Neural cell (in vitro differentiated cells): ENCODE results near the gene PRKD1. TPM values are rescaled to one million over a fixed set of nuclear protein-coding genes. Genes with fewer than 3 reads are reported as not detected.

Experiments used
- H2AFZ ChIP-seq: fragments of 200-600, 300-800 bp; sonication (generic), shearing (Covaris generic); 2 replicates; pipeline ENCODE4 v1.6.0; 2014; ENCODE audit warnings: low read depth, mild to moderate bottlenecking, antibody characterized with exemption, low read length, moderate library complexity
- H3F3A ChIP-seq: fragments of 200-600 bp; shearing (Covaris generic); 2 replicates; pipeline ENCODE4 v1.6.1; 2016; ENCODE audit warnings: mild to moderate bottlenecking, moderate library complexity, mixed read lengths, antibody characterized with exemption, low read length; ENCODE audit not compliant: insufficient read depth, poor library complexity, severe bottlenecking
- H3K27ac ChIP-seq: fragments of 200-600, 300-800 bp; sonication (generic), shearing (Covaris generic); 2 replicates; pipeline ENCODE4 v1.5.1; 2014; ENCODE audit warnings: mild to moderate bottlenecking, low read length, moderate library complexity
- H3K27me3 ChIP-seq: fragments of 300-800, 200-600 bp; sonication (generic), shearing (Covaris generic); 2 replicates; pipeline ENCODE4 v1.6.0; 2014; ENCODE audit warnings: mild to moderate bottlenecking, low read depth, low read length, moderate library complexity; ENCODE audit not compliant: insufficient read depth
- H3K36me3 ChIP-seq: fragments of 300-800, 200-600 bp; sonication (generic), shearing (Covaris generic); 2 replicates; pipeline ENCODE4 v1.5.1; 2014; ENCODE audit warnings: mild to moderate bottlenecking, antibody characterized with exemption, low read length, moderate library complexity; ENCODE audit not compliant: insufficient read depth
- H3K4me2 ChIP-seq: fragments of 300-800, 200-600 bp; sonication (generic), shearing (Covaris generic); 2 replicates; pipeline ENCODE4 v1.6.0; 2014; ENCODE audit warnings: mild to moderate bottlenecking, low read length
- H3K4me3 ChIP-seq: fragments of 300-800, 200-600 bp; sonication (generic), shearing (Covaris generic); 2 replicates; pipeline ENCODE4 v1.5.1; 2014; ENCODE audit warnings: mild to moderate bottlenecking, low read length, moderate library complexity
- H3K79me2 ChIP-seq: fragments of 200-600 bp; shearing (Covaris generic); replicated peaks from 2 replicates; pipeline ENCODE4 v1.6.0; 2014; ENCODE audit warnings: mild to moderate bottlenecking, low read length, moderate library complexity; ENCODE audit not compliant: insufficient read depth
- H3K9ac ChIP-seq: fragments of 300-800, 200-600 bp; sonication (generic), shearing (Covaris generic); 2 replicates; pipeline ENCODE4 v1.6.1; 2016; ENCODE audit warnings: mild to moderate bottlenecking, low read length, mixed read lengths
- H3K9me2 ChIP-seq: fragments of 200-600 bp; shearing (Covaris generic); 2 replicates; pipeline ENCODE4 v1.6.1; 2016; ENCODE audit warnings: mild to moderate bottlenecking, low read length, mixed read lengths; ENCODE audit not compliant: insufficient read depth
- H3K9me3 ChIP-seq: fragments of 200-600, 300-800 bp; sonication (generic), shearing (Covaris generic); 2 replicates; pipeline ENCODE4 v1.6.1; 2016; ENCODE audit warnings: mild to moderate bottlenecking, mixed run types, low read length, moderate library complexity, mixed read lengths
- H4K20me1 ChIP-seq: fragments of 200-600 bp; shearing (Covaris generic); 2 replicates; pipeline ENCODE4 v1.6.1; 2016; ENCODE audit warnings: mild to moderate bottlenecking, mixed run types; ENCODE audit not compliant: insufficient read depth
- EP300 ChIP-seq: fragments of 450-650 bp; conservative IDR thresholded peaks from 2 replicates; pipeline ENCODE4 v1.6.1; 2014; ENCODE audit warnings: antibody characterized with exemption, mild to moderate bottlenecking, moderate library complexity; ENCODE audit not compliant: poor library complexity, severe bottlenecking
- EZH2 ChIP-seq: fragments of 200-600, 300-800 bp; shearing (Covaris generic), sonication (generic); IDR thresholded peaks from 2 replicates; pipeline ENCODE4 v1.6.1; 2014; ENCODE audit warnings: antibody characterized with exemption, low read length, borderline replicate concordance, mild to moderate bottlenecking; ENCODE audit not compliant: insufficient read depth, poor library complexity, severe bottlenecking
- MXI1 ChIP-seq: fragments of 450-650 bp; conservative IDR thresholded peaks from 2 replicates; pipeline ENCODE4 v1.6.1; 2014; ENCODE audit warnings: antibody characterized with exemption, mild to moderate bottlenecking; ENCODE audit not compliant: poor library complexity, severe bottlenecking
- POLR2AphosphoS5 ChIP-seq: IDR thresholded peaks from 2 replicates; pipeline ENCODE4 v1.6.1; 2012
- RAD21 ChIP-seq: fragments of 450-650 bp; conservative IDR thresholded peaks from 2 replicates; pipeline ENCODE4 v1.6.1; 2014; ENCODE audit warnings: antibody characterized with exemption, mild to moderate bottlenecking, moderate library complexity
- SMC3 ChIP-seq: fragments of 450-650 bp; conservative IDR thresholded peaks from 2 replicates; pipeline ENCODE4 v1.6.1; 2014; ENCODE audit warnings: antibody characterized with exemption, mild to moderate bottlenecking, moderate library complexity; ENCODE audit not compliant: poor library complexity
- TAF1 ChIP-seq: IDR thresholded peaks from 2 replicates; pipeline ENCODE4 v1.6.1; 2012; ENCODE audit warnings: low read depth
- polyA plus RNA-seq: library from polyadenylated mRNA; depleted of rRNA; stranded (reverse); fragments of >200 nt; gene quantifications from 2 replicates; pipeline ENCODE4 v1.2.3, GENCODE V29; 2014
- TF ChIP-seq, protein P1 (sequence below): IDR thresholded peaks from 2 replicates; pipeline ENCODE4 v1.6.1; 2012; ENCODE audit warnings: borderline replicate concordance
- TF ChIP-seq, protein P2 (sequence below): fragments of 450-650 bp; IDR thresholded peaks from 2 replicates; pipeline ENCODE4 v1.5.1; 2014; ENCODE audit warnings: antibody characterized with exemption, mild to moderate bottlenecking, moderate library complexity; ENCODE audit not compliant: poor library complexity, severe bottlenecking

PRKD1 gene
- polyA plus RNA-seq, 1 donor from 2014 or later, result 9.6 TPM

DNA sequence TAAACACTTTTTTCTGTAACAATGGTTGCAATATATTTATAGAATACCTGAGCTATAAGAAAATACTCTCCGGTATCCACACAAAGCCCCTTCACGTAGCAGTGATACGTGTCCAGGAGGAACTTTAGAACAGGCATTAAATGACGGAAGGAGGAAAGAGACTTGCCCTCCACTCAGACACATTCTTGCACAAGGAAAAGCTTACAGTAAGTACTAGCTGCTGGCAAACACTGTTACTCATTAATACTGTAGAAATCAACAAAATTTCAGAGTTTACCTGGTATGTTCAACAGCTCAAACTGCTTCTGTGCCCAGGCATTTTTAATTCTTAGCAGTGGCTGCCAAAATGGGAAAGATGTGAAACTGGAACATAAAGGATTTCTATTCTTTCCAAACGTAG is 41.7 kb downstream of the PRKD1 start:
- Histone ChIP-seq H4K20me1 (no peaks in the 10 kb centered on the region), H3K9me2 (no peaks in the 10 kb centered on the region), H3K4me2 (no peak overlapping the region), H3K9me3 (no peaks in the 10 kb centered on the region), H3K9ac (no peak overlapping the region), H3K27ac (no peak overlapping the region), H3F3A (no peaks in the 10 kb centered on the region), H3K27me3 (no peaks in the 10 kb centered on the region), H3K79me2 (no peaks in the 10 kb centered on the region), H3K4me3 (no peak overlapping the region), H3K36me3 (no peaks in the 10 kb centered on the region), H2AFZ (no peak overlapping the region)
- TF ChIP-seq EZH2, result no peak
- no peak for TF ChIP-seq TAF1
- TF ChIP-seq, protein P1, sequence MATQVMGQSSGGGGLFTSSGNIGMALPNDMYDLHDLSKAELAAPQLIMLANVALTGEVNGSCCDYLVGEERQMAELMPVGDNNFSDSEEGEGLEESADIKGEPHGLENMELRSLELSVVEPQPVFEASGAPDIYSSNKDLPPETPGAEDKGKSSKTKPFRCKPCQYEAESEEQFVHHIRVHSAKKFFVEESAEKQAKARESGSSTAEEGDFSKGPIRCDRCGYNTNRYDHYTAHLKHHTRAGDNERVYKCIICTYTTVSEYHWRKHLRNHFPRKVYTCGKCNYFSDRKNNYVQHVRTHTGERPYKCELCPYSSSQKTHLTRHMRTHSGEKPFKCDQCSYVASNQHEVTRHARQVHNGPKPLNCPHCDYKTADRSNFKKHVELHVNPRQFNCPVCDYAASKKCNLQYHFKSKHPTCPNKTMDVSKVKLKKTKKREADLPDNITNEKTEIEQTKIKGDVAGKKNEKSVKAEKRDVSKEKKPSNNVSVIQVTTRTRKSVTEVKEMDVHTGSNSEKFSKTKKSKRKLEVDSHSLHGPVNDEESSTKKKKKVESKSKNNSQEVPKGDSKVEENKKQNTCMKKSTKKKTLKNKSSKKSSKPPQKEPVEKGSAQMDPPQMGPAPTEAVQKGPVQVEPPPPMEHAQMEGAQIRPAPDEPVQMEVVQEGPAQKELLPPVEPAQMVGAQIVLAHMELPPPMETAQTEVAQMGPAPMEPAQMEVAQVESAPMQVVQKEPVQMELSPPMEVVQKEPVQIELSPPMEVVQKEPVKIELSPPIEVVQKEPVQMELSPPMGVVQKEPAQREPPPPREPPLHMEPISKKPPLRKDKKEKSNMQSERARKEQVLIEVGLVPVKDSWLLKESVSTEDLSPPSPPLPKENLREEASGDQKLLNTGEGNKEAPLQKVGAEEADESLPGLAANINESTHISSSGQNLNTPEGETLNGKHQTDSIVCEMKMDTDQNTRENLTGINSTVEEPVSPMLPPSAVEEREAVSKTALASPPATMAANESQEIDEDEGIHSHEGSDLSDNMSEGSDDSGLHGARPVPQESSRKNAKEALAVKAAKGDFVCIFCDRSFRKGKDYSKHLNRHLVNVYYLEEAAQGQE, result no peak
- no peak for TF ChIP-seq POLR2AphosphoS5
- TF ChIP-seq EP300, result no peak

DNA sequence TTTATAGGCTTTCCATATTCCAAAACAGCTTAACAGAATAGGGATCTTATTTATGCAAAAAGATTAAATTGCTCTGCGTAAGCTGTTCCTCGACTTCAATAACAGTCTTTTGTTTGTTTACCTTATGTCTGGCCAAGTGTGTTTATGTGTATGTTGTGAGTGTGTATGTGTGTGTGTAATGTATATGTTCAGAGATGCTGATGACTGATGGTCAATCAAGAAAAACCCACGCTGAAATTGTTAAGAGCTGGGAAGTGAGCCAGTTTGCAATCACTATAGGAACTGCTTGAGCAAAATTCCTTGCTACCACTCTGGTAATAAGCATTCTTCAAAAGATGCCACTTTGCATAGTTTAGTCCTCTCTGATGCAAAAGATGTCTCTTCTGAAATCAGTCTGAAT is 59.6 kb downstream of the PRKD1 start:
- H2AFZ ChIP-seq, result no peak overlapping the region
- no peaks in the 10 kb centered on the region for H4K20me1 ChIP-seq
- no peak overlapping the region for H3K9ac ChIP-seq
- H3K36me3 ChIP-seq, result no peaks in the 10 kb centered on the region
- no peak overlapping the region for H3K4me3 ChIP-seq
- no peaks in the 10 kb centered on the region for H3K9me2 ChIP-seq
- H3K27me3 ChIP-seq, result no peaks in the 10 kb centered on the region
- no peak overlapping the region for H3K4me2 ChIP-seq
- no peak overlapping the region for H3K27ac ChIP-seq
- no peaks in the 10 kb centered on the region for H3K9me3 ChIP-seq
- H3F3A ChIP-seq, result no peaks in the 10 kb centered on the region
- TF ChIP-seq EZH2 (no peak), EP300 (no peak), TAF1 (no peak), POLR2AphosphoS5 (no peak), SMC3 (no peak), RAD21 (no peak), MXI1 (no peak)
- TF ChIP-seq, protein P1, result no peak
- TF ChIP-seq, protein P2, sequence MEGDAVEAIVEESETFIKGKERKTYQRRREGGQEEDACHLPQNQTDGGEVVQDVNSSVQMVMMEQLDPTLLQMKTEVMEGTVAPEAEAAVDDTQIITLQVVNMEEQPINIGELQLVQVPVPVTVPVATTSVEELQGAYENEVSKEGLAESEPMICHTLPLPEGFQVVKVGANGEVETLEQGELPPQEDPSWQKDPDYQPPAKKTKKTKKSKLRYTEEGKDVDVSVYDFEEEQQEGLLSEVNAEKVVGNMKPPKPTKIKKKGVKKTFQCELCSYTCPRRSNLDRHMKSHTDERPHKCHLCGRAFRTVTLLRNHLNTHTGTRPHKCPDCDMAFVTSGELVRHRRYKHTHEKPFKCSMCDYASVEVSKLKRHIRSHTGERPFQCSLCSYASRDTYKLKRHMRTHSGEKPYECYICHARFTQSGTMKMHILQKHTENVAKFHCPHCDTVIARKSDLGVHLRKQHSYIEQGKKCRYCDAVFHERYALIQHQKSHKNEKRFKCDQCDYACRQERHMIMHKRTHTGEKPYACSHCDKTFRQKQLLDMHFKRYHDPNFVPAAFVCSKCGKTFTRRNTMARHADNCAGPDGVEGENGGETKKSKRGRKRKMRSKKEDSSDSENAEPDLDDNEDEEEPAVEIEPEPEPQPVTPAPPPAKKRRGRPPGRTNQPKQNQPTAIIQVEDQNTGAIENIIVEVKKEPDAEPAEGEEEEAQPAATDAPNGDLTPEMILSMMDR, result no peak
- H3K79me2 ChIP-seq, result no peaks in the 10 kb centered on the region
